ENCODE results near the gene GAPVD1.
"Not testable (repeated sequence)": the region's sequence is repeated elsewhere in the genome, so short reads cannot be mapped to it uniquely, and the experiment has no call there.

Gene GAPVD1

GRCh38 chr9:125246261-125246667 lies 15.4 kb upstream of the GAPVD1 start:
- no peak for DNase-seq (ENCODE audit: low spot score)

DNA sequence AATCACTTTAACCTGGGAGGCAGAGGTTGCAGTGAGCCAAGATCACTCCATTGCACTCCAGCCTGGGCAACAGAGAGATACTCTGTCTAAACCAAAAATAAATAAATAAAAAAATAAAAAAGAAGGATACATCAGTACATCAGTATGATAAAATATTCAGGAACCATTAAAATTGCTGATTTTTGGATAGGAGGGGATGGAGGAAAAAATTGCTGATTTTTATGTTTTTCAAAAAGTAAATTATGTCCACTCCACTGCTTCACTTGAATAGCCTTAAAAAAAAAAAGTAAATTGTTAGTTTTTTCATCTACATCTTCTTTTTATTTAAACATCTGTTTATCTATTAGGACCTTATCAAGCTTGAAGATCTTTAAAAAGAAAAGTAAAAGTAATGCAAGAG lies 7.4 kb upstream of the GAPVD1 start:
- DNase-seq (ENCODE audit: low spot score) = no peak

DNA sequence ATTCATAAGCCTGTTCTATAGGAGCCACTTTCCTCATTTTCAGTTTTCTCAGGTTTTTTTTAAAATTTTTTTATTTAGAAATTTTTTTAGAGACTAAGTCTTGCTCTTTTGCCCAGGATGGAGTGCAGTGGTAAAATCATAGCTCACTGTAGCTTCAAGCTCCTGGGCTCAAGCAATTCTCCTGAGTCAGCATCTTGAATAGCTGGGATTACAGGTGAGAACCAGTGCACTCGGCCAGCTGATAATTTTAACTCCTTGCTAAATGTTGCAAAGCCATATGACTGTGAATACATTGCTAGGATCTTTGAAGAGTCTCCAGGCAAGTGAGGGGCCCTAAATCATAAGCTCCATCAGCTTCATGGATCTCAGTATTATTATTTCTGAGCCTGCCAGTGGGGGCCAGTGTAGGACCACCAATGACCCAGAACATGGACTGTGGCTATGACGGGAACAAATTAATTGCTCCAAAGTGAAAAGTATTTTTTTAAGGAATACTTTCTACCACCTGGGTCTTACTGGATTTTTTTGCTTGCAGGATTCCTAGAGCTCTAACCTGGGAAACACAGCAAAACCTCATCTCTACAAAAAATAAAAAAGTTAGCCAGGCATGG lies 5.7 kb upstream of the GAPVD1 start:
- no peak for DNase-seq (ENCODE audit: low spot score)

GRCh38 chr9:125258160-125258785 lies 3.4 kb upstream of the GAPVD1 start:
- no peak for DNase-seq (ENCODE audit: low spot score)

DNA sequence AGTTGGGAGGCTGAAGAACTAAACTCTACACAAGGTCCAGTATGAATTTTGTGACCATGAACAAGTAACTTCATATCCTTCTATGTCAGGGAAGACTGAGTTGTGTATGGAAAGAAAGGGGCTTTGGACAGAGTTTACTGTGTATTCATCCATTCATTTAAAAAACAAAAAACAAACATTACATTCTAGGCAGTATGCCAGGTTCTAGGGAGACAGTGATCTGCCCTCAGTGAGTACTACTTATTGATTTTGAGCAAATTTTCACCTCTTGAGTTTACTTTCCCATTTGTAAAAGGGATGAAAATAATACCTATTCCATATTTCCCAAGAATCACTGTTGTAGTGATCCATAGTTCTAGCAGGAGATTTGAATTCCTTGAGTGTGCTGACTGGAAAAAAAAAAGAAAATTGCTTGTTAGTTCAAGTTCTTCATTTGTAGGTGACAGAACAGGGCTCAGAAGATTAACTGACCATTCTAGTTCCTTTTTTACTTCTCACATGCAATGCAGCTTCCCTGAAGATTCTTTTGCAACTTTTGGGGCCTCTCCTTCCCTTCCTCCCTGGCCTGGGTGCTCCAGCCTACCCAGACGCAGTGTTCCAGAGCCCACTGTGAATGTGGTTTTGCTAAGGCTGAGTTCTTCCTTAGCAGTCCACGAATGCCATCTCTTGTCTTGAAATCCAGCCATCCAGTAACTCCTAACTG lies 2.6 kb upstream of the GAPVD1 start:
- DNase-seq (ENCODE audit: low spot score) = no peak

DNA sequence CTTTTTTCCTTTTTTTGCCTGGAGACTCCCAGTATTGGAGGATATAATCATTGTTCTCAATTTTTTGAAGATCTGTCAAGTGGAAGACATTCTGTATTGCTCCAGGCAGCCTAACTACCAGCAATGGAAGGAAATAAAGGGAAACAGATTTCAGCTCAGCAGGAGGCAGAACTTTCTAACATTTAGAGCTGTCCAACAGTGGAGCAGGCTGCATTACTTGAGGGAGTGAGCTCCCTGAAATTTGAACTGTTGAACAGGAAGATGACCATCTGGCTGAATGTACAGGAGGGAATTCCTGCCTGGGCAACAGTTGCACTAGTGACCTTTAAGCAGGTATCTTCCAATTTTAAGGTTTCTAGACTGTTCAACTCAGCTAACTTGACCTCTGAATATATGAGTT lies 1.1 kb upstream of the GAPVD1 start:
- no peak for DNase-seq (ENCODE audit: low spot score)

DNA sequence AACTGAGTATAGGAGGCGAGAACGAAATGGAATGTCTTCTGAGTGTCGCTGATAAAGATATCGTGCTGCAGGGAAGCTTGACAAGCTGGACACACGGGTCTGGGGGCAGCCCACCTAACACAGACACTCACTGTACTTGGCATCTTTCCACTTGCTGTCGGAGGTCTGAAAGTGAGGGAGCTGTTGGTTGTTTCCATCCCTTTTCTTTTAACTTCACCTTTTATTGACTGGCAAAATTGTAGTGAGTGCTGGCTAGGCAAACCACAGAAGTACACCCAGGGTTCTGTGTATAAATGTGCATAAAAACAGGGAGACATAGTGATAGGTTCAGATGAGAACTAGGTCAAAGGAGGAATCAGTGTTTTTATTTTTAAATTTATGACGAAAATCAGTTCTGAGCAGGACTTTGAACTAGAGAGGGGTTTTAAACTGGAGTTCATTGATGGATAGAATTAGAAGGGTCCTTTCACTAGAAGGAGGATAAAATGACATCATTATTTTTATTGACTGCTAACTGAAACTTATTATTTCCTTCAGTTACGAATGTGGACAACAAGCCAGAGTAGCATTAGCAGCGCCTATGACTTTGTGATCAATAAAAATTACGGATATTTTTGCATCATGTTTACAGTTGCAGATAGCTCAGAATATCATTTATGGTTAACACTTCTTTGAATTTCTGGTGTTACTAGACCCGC lies 817 bp downstream of the GAPVD1 start:
- no peak for DNase-seq (ENCODE audit: low spot score)

GRCh38 chr9:125264068-125264467 lies 2.4 kb downstream of the GAPVD1 start:
- not testable (repeated sequence) for DNase-seq (ENCODE audit: low spot score)

DNA sequence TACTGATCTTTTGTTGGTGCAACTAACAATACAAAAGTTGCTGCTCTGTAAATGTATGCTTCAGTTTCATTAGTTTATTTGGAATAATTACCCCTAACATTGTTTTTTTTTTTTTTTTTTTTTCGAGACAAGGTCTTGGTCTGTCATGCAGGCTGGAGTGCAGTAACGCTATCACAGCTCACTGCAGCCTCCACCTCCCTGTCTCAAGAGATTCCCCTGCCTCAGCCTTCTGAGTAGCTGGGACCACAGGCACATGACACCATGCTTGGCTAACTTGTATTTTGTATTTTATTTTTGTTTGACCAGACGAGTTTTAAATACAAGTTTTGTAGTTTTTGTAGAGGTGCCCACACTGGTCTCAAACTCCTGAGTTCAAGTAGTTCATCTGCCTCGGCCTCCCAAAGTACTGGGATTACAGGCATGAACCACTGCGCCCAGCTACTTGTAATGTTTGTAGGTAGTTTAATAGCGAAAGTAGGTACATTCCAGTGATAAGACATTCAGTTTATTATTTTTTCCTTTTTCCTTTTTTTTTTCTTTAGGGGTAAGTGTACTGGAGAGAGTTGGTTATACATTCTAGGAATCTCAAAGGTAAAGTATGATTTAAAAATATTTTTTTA lies 6.9 kb downstream of the GAPVD1 start:
- no peak for DNase-seq (ENCODE audit: low spot score)

- no peak for DNase-seq (ENCODE audit: low spot score)
Observed at GRCh38 chr9:125269014-125269397, 7.4 kb downstream of the GAPVD1 start.

DNA sequence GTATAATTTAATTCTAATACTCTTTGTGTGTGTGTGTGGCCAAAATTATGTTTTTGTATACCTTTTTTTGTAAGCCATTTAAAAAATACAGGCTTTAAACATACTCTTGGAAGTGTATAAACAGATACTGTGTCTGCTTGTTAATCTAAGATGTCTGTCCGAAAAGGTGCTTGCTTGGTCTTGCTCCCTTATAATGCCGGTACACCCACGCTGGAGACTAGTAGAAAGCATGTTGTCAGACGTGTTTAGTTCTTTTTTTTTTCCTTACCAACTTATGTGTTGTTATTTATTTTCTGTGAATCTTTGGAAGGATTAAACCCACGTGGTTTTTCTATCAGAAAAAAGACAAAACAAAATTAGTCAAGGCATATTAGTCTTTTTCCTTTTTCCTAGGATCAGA lies 9.5 kb downstream of the GAPVD1 start:
- DNase-seq (ENCODE audit: low spot score) = no peak

GRCh38 chr9:125272697-125273096 lies 11.1 kb downstream of the GAPVD1 start:
- no peak for DNase-seq (ENCODE audit: low spot score)

DNA sequence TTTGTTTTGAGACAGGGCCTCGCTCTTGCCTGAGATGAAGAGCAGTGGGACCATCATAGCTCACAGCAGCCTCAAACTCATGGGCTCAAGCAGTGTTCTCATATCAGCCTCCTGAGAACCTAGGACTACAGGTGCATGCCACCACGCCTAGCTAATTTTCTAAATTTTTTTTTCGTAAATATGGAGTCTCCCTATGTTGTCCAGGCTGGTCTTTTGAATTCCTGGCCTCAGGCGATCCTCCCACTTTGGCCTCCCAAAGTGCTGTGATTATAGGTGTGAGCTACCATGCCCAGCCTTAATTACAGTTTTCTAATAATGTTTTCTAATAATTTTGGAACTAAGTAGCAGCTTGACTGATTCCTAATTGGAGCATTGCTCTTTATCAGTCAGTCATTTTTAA lies 15.1 kb downstream of the GAPVD1 start:
- DNase-seq (ENCODE audit: low spot score) = no peak

GRCh38 chr9:125277411-125277810 lies 15.8 kb downstream of the GAPVD1 start:
- DNase-seq (ENCODE audit: low spot score) = no peak

- DNase-seq (ENCODE audit: low spot score) = no peak
Observed at GRCh38 chr9:125280945-125281344, 19.3 kb downstream of the GAPVD1 start.

DNA sequence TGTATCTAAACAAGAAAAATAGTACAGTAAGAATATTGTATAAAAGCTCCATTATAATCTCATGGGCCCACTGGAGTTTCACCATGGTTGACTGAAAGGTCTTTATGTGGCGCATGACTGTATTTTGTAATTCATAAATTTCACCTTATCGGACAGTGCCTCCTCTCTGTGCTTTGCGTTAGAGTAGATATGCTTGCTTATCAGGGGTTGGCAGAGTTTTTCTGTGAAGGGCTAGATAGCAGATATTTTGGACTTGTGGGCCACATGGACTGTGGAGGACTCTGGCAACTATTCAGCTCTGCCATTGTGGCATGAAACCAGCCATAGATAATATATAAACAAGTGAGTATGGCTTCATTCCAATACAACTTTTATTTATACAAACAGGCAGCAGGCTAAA lies 23.2 kb downstream of the GAPVD1 start:
- no peak for DNase-seq (ENCODE audit: low spot score)

DNA sequence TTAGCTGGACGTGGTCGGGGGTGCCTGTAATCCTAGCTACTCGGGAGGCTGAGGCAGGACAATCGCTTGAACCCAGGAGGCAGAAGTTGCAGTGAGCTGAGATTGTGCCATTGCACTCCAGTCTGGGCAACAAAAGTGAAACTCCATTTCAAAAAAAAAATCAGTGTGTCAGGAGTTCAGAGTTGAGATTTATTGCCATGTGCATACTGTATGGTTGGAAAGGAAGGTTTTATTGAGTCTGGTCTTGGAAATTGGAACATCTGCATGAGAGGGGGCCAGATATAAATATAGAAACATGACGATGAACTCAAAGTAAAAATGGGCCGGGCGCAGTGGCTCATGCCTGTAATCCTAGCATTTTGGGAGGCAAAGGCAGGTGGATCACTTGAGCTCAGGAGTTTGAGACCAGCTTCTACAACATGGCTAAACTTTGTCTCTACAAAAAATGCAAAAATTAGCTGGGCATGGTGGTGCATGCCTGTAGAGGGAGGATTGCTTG lies 25.4 kb downstream of the GAPVD1 start:
- not testable (repeated sequence) for DNase-seq (ENCODE audit: low spot score)

DNA sequence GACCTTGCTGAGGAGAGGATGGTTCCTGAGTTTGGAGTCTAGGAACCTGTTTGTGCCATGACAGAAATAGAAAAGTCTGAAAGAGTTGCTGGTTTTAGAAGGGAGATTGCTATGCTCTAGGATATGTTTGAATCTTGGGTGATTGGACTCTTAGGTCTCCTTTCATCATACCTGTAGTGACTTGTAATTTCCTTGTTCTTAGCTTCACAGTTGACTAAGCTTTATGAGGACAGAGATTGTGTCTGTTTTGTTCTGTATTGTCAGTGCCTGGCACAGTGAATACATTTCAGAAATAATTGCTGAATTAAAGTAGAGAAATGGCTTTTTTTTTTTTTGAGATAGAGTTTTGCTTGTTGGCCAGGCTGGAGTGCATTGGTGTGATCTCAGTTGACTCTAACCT lies 31.5 kb downstream of the GAPVD1 start:
- DNase-seq (ENCODE audit: low spot score) = no peak

GRCh38 chr9:125295657-125296056 lies 34.0 kb downstream of the GAPVD1 start:
- no peak for DNase-seq (ENCODE audit: low spot score)

- no peak for DNase-seq (ENCODE audit: low spot score)
Observed at GRCh38 chr9:125296843-125297372, 35.3 kb downstream of the GAPVD1 start.

DNA sequence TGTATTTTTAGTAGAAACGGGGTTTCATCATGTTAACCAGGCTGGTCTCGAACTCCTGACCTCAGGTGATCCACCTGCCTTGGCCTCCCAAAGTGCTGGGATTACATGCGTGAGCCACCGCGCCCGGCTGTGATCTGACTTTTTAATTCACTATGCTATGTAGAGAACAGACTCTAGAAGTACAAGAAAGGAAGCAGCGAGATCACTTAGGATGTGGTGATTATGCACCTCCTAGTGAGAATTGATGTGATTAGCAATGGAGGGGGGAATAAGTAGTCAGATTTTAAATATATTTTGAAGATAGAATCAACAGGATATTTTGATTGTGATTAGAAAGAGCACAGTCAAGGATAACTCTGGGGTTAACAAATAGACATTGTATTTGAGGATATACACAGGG lies 36.3 kb downstream of the GAPVD1 start:
- no peak for DNase-seq (ENCODE audit: low spot score)

DNA sequence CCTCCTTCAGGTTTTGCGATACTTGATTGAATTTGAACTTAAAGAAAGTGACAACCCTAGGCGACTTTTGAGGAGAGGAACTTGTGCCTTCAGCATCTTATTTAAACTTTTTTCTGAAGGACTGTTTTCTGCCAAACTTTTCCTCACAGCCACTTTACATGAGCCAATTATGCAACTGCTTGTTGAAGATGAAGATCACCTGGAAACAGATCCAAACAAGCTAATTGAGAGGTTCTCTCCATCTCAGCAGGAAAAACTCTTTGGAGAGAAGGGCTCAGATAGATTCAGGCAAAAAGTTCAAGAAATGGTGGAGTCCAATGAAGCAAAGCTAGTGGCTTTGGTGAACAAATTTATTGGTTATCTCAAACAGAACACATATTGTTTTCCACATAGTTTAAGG lies 40.6 kb downstream of the GAPVD1 start:
- no peak for DNase-seq (ENCODE audit: low spot score)

All from left forelimb (tissue), 1 donor.